GM21576 (cell line): ENCODE data around the gene POLDIP3.
"Not testable (repeated sequence)": the region's sequence is repeated elsewhere in the genome, so short reads cannot be mapped to it uniquely, and the experiment has no call there.

ENCODE experiments used
- ATAC-seq: cut with Tn5 transposase; IDR thresholded peaks from one replicate; pipeline ENCODE4 v1.9.1; 2021; ENCODE audit warnings: mild to moderate bottlenecking, moderate library complexity; ENCODE audit not compliant: unreplicated experiment

POLDIP3 gene

DNA sequence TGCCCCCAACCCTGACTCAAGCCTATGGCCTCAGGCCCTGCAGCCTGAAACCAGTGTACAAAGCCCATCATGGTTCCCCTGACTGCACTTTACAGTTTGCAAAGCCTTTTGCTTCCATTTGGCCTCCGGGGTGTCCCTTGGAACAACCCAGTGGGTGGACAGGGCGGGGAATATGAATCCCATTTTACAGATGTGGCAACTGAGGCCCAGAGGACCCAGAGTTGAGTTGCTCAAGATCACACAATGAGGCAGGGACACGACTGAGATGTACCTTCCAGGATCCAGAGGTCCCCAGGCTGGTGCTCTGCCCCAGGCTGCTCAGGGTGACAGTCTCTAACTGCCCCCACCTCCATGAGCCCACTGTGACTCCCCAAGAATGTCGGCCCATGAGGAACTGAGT lies 5.4 kb upstream of the POLDIP3 start:
- ATAC-seq: no peak

DNA sequence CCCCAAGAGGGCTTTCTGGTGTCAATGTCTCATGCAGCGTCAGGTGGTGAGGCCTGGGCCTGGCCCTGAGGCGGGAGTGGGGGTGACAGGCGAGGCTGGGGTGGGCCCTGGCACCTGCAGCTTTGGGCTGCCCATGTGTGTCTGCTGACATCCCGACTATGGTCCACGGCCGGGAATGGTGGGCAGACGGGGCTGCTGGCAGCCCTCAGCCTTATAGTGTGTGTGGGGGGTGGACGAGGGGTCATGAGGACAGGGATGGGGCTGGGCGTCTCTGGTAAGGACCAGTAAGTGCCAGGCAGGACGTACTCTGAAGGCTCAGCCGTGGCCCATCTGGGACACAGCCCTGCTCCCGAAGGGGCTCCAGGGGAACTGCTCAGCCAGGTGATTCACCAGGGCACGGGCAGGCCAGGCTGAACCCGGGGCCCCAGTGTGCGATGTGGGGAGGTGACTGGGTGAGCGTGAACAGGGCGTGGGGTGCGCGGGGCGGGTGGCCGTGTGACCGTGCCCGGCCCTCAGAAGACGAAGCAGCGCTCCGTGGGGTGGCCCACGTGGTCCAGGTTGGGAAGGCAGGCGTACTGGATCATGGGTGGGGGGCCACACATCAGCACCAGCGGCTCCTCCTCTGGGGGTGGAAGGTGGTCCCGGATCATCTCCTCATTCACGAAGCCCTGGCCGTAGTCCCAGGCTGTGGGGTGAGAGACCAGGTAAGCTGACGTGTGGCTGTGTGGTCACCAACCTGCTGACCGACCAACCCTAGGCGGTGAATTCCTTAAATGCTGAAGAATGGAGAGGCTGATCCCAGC lies 4.8 kb upstream of the POLDIP3 start:
- no peak for ATAC-seq

DNA sequence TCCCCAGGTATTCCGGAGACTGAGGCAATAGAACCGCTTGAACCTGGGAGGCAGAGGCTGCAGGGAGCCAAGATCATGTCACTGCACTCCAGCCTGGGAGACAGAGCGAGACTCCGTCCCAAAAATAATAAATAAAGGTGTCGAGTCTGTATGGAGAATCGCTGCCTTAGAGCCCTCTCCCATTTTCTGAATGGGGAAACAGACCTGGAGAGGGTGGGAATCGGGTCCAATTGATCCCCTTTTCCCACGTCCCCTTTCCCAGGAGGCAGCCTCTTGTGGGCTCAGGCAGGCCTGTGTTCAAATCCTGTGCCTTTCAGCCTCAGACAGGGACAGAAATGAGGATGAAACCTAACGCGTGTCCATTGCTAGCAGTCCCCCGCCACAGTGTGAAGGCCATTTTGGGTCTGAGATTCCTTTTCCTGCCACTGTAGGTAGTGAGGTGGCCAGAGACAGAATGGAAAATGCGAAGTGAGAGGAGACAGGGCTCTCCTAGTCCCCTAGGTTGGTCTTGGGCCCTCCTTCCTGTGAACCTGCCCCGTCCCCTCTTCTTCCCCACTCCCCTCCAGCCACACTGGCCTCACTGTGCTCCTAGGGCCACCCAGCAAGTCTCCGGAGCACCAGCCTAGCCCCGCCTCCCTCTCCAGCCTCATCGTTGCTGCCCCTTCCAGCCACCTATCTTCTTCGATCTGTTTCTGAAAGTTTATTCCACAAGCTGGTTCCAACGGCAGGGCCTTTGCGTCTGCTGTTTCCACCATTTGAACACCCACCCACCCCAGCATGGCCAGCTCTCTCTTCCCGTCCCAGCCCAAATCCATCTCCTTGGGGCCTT lies 2.7 kb upstream of the POLDIP3 start:
- ATAC-seq: no peak

DNA sequence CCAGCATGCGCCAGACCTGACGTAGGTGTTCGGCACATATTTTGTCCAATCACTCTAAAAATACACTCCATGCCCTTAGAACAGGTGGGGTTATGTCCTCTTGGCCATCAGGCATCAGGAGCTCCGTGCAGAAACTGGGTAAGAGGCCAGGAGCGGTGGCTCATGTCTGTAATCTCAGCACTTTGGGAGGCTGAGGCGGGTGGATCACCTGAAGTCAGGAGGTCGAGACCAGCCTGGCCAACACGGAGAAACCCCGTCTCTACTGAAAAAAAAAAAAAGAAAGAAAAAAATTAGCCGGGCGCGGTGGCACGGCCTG lies 1.1 kb upstream of the POLDIP3 start:
- ATAC-seq: not testable (repeated sequence)

DNA sequence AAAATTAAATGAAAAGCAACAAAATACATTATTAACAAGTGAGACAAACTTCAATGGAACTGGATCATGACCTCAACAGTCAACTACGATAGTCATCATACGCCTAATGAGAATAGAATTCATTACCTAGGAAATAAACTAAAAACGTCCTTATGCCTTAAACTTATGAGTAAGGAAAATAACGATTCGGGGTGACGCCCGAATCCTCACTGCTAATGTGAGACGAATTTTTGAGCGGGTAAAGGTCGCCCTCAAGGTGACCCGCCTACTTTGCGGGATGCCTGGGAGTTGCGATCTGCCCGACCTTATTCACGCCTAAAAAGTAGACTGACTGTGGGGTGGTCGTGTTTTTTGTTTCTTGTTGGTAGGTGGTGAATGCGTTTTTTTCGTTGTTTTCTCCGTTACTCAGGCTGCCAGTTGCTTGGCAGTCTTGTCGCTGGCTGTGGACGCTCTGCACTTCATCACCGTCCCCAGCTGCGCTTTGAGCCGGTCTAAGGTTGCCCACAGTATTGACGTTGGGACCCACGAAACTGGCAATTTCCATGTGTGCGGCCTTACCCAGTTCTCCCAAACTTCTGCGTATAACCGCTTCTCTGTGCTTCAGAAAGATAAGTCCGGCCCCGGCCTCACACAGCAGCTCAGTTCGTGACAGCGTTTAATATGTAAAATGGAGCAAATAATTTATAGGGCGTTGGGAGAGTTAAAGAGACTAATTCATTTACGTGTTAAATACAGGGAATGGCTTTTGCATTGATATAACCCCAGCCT lies 593 bp upstream of the POLDIP3 start:
- peak; percentile 55 for ATAC-seq

DNA sequence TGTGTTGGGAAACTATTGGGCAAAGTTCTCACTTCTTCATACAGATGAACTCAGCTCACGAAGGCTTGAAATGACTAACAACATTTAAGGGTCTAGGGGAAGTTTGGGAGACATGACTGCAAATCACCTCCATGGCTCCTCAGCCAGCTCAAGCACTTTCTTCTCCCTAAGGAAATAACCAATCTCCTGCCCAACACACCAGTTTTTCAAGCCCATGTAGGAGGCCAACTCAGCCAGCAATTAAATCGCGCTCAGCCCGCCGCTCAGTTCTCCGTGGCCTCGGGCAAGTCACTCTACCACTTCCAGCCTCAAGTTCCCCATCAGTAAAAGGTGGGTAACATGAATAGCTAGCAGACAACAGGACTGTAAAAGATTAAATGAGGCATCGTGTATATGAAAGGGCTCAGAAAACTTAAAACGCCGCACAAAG lies 796 bp downstream of the POLDIP3 start:
- ATAC-seq: no peak

DNA sequence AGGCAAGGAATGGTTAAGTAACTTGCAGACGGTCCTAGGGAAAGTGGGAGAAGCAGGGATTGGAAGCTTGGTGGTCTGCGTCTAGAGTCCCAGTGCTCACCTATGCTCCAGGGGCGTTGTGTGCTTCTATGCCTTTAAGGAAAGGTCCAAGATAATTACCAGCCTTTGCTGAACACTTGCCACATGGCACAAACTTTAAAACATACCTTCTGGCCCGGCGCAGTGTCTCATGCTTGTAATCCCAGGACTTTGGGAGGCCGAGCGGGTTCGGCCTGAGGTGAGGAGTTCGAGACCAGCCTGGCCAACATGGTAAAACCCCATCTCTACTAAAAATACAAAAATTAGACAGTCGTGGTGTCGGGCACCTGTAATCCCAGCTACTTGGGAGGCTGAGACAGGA lies 2.3 kb downstream of the POLDIP3 start:
- no peak for ATAC-seq

DNA sequence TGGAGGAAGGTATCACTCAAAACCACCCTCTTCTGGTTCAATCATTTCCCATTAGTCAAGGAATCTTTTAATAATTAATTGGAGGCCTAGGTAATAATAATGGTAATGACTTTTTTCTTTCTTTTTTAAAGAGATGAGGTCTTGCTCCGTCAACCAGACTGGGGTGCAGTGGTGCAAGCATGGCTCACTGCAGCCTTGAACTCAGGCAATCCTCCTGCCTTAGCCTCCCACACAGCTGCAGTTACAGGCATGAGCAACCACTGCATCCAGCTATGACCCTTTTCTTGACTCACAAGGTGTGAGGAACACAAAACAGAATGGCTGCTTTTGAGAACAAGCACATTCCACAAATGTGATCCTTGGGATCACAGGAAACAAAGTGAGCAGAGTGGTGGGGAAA lies 3.6 kb downstream of the POLDIP3 start:
- no peak for ATAC-seq

DNA sequence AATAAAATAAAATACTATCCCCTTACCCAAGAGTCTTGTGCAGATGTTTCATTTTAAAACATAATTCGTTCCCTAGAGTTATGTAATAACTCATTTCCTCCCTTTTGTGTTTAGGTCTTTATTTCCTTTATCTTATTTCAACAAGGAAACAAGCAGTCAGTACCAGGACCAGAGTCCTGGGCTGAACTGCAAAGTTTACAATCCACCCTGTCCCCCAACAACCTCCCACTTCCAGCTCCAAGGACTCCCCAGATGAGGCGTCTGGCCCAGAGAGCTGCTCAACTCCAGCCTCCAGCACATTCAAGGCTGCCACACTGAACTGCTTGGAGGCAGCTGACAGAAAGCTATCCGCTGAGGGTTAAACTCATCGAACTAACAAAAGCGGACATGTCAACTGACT lies 4.5 kb downstream of the POLDIP3 start:
- ATAC-seq: no peak

DNA sequence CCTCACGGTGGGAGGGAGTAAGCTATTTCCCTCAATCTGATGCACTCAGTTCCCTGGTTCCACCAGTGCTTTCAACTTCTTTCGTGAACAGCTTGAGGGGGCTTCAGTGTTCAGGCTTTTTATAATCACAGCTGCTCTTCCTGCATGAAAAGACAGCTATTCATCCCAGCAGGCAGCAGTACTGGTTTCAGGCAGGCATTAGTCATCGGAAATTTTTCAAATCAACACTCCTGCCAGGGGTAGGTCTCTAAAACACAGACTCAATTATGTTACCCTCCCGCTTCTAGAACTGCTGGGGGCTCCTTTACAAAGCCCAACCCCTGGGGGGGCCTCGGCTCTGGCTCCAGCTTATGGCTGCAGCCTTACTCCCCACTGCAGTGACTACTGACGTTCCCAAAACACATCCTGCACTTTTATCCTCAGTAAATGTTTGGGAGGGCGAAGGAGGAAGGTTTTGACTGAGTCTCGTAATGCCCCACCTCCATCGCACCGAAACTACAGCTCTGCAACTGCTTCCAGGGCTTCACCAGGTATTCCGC lies 5.8 kb downstream of the POLDIP3 start:
- ATAC-seq: no peak

DNA sequence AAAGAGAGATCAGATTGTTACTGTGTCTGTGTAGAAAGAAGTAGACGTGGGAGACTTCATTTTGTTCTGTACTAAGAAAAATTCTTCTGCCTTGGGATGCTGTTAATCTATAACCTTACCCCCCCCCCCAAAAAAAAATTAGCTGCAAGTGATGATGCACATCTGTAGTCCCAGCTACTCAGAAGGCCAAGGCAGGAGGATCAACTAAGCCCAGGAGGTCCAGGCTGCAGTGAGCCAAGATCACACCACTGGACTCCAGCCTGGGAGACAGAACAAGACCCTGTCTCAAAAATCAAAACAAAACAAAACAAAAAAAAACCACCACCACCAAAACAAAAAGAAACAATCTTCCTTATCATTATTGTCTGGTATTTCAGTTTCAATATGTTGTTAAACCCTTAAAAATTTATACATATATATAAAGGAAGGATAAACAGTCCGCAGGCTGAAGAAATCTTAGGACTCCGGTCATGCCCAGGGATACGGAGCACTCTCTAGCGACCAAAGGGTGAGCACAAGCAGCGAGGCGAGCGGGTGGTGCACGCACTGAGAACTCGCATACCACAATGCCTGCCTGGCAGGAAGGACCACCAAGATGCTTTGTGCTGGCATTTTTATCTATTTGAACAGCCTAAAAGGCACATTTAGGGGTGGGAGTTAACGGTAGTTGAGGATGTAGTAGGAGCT lies 6.4 kb downstream of the POLDIP3 start:
- no peak for ATAC-seq

DNA sequence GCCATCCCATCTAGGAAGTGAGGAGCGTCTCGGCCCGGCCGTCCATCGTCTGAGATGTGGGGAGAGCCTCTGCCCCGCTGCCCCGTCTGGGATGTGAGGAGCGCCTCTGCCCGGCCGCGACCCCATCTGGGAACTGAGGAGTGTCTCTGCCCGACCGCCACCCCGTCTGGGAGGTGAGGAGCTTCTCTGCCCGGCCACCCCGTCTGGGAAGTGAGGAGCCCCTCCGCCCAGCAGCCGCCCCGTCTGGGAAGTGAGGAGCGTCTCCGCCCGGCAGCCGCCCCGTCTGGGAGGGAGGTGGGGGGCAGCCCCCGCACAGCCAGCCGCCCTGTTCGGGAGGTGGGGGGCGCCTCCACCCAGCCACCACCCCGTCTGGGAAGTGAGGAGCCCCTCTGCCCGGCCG lies 7.0 kb downstream of the POLDIP3 start:
- not testable (repeated sequence) for ATAC-seq

DNA sequence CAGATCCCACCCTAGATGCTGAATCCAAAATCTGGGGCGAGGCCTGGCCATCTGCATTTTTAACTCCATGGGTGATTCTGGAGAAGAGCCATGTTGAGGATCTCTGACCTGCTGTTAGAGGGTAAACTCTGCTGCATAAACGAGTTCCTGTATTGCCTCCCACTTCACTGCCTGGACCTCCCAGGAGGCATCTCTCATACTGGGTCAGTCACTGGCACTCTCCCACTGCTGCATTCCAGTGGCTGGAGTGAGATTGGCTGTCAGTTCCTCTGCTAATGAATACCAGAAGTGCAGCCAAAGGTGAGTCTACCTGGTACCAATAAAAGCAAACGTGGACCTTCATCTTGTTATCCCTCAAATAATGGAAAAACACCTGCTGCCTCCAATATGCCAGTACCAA lies 10.3 kb downstream of the POLDIP3 start:
- ATAC-seq: no peak

DNA sequence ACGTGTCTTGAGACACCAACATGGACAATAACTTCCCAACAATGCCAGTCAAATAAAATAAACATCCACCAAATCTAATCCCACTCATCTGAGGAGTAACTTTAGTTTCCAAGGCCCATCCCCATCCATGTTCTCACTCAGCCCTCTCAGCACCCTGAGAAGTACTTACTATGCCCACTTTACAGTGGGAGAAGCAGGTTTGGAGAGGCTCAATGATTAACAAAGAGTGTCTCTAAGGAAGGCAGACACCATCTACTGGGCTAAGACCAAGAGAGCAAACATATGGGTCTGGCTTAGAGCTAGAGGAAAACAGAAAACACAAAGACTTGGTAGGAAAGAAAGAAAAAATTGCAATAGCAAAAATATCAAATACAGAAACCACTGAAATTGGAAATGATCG lies 11.3 kb downstream of the POLDIP3 start:
- ATAC-seq: no peak

DNA sequence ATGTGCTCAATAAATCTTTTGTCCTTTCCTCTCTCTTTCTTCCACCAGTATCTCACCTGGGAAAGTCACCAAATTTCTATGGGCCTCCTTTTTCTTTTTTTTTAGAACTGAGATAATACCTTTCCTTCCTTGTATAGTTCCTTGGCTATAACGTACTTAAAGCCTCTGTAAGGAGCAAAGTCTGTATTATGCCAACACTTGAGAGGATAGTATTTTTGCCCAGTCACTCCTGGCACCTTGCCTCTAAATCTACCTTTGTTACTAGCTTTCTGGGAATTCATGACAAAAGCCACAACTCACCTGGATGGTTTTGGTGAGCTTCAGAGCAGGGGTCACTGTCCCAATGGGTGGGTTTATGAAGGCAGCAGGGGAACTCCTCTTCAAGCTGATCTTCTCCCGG lies 12.2 kb downstream of the POLDIP3 start:
- ATAC-seq: no peak

DNA sequence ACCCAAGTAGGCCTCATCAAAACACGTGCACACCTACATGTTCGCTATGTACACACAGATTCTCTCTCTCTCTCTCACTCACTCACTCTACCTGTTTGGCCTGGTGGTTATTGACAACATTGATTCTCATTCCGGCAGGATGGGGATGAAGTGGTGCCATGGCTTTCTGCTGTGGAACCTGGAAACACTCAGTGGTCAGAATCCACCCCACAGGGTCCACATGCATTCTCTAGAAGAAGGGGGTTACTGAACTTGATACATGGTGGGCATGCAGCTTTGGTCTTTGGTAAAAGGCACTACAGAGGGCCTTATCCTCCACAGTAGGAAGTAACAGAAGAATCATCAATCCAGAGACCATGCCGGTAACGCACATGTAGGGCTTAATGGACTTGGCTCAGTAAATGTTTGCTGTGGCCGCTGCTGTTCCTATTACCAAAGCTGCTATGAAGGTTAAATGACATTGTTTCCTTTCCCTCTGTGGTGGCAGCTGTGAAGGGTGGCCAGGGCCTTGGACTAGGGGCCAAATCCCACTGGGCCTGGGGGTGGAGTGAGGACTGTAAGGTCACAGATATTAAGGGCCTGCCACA lies 12.7 kb downstream of the POLDIP3 start:
- ATAC-seq: no peak

DNA sequence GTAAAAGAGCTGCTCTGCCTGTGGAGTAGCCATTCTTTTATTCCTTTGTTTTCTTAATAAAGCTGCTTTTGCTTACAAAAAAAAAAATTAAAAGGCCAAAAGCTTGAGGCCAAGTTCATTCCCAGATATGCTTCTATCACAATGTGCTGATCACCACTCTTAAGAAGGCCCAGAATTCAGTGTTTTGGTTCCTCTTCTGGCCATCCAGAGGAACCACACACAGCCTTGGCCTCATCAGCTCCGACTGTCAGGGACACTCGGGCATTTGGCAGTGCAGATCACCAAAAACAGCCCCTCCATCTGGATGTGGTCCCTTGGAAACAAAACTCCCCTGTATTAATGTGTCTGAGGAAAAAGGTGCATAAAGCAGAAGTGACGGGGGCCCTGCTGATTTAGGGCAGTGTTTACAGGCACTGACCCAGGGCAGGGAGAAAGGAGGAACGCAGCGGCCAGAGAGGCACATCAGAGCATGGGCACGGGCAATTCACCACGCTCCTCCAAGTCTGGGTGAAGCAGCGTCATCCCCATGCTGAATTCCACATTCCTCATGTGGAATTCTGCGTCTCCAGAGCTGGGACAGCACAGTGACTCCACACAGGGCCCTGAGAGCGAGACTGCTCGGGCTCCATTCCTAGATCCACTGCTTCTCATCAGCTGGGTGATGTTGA lies 17.7 kb downstream of the POLDIP3 start:
- no peak for ATAC-seq

DNA sequence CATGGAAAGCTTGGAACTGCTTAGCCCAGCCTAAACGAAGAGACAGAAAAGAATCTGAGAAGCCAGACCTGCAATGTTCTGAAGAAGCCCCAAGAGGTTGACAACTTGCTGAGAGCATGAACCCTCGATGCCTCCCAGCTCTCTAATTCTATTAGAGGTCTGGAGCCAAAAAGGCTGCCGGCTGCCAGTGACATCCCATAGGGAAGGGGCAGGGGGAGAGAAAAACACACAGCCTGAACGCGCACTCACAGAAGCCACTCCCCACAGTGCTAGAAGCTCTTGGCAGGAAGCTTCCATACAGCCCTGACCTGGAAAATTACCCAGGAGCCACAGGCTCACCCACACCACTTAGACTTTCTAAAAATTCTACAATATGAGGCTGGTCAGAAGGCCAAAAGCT lies 18.3 kb downstream of the POLDIP3 start:
- no peak for ATAC-seq

DNA sequence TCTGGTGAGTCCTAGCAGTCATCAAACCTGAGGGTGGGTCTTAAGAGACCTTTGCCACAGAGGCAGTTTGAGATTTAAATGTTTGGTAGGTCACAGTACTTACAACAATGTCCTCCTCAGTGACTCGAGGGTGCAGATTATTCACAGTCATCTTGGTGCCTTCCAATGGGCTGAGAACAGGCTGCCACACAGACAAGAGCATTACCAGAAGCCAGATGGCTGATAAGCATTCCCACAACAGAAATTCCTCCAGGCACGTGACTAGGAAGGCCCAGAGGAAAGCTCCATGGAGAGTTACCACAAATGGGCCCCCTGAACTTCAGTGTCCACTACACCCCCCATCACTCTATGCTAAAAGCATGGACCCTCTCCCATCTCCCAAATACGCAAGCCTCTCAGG lies 19.2 kb downstream of the POLDIP3 start:
- ATAC-seq: no peak

DNA sequence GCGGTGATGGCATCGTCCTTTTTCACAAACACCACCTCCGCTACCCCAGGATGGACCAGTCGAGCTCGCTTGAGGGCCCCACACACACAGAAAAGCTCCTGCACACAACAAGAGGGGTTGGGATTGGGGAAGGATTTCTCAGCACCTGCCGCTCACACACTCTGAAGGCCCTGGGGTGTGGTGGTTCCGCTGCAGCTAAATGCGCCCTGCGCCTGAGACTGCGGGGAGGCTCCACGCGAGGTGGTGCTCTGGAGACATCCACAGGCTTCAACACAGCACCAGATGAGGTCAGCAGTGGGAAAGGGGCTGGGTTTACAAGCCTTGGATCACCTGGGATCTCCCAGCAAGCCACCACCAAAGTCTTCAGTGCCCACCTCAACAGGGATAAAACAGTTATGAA lies 22.7 kb downstream of the POLDIP3 start:
- no peak for ATAC-seq
